ENCODE measurements around the gene DUSP5.

DUSP5 gene

GRCh38 chr10:110501142-110501937 is 3.6 kb downstream of the DUSP5 start:
- no peak for DNase-seq (ENCODE audit: low read depth)

GRCh38 chr10:110502072-110502845 is 4.6 kb downstream of the DUSP5 start:
- DNase-seq (ENCODE audit: low read depth), result no peak

- no peak for DNase-seq (ENCODE audit: low read depth)
Observed at GRCh38 chr10:110502851-110503301, 5.2 kb downstream of the DUSP5 start.

- no peak for DNase-seq (ENCODE audit: low read depth)
Observed at GRCh38 chr10:110503528-110504110, 5.9 kb downstream of the DUSP5 start.

- no peak for DNase-seq (ENCODE audit: low read depth)
Observed at GRCh38 chr10:110504111-110504735, 6.5 kb downstream of the DUSP5 start.

- no peak for DNase-seq (ENCODE audit: low read depth)
Observed at GRCh38 chr10:110505130-110505770, 7.5 kb downstream of the DUSP5 start.

GRCh38 chr10:110506448-110506847 is 8.7 kb downstream of the DUSP5 start:
- DNase-seq (ENCODE audit: low read depth), result no peak

GRCh38 chr10:110507346-110507745 is 9.6 kb downstream of the DUSP5 start:
- no peak for DNase-seq (ENCODE audit: low read depth)

GRCh38 chr10:110508159-110508788 is 10.6 kb downstream of the DUSP5 start:
- no peak for DNase-seq (ENCODE audit: low read depth)

GRCh38 chr10:110508806-110509544 is 11.3 kb downstream of the DUSP5 start:
- no peak for DNase-seq (ENCODE audit: low read depth)

- no peak for DNase-seq (ENCODE audit: low read depth)
Observed at GRCh38 chr10:110509560-110509959, 11.9 kb downstream of the DUSP5 start.

- no peak for DNase-seq (ENCODE audit: low read depth)
Observed at GRCh38 chr10:110510086-110510485, 12.4 kb downstream of the DUSP5 start.

GRCh38 chr10:110510730-110511129 is 13.0 kb downstream of the DUSP5 start:
- DNase-seq (ENCODE audit: low read depth), result no peak

- no peak for DNase-seq (ENCODE audit: low read depth)
Observed at GRCh38 chr10:110511734-110512449, 14.2 kb downstream of the DUSP5 start.

GRCh38 chr10:110512461-110513187 is 14.9 kb downstream of the DUSP5 start:
- DNase-seq (ENCODE audit: low read depth), result no peak

GRCh38 chr10:110513949-110514348 is 16.2 kb downstream of the DUSP5 start:
- DNase-seq (ENCODE audit: low read depth), result no peak

GRCh38 chr10:110514848-110515247 is 17.1 kb downstream of the DUSP5 start:
- no peak for DNase-seq (ENCODE audit: low read depth)

GRCh38 chr10:110516815-110517492 is 19.2 kb downstream of the DUSP5 start:
- DNase-seq (ENCODE audit: low read depth), result no peak
